HepG2 (cell line): Measurements from ENCODE around the gene KLHDC4. TPM values are rescaled to one million over a fixed set of nuclear protein-coding genes. Genes with fewer than 3 reads are reported as not detected.

Source experiments
- ARNTL ChIP-seq: sonication (generic); formaldehyde crosslinking; IDR thresholded peaks from 2 replicates; pipeline ENCODE4 v1.4.0; 2020; ENCODE audit warnings: mild to moderate bottlenecking, missing genetic modification reagents
- ATF1 ChIP-seq: IDR thresholded peaks from 2 replicates; pipeline ENCODE4 v1.6.1; 2016; ENCODE audit warnings: mild to moderate bottlenecking, control low read depth
- CHD2 ChIP-seq: IDR thresholded peaks from 2 replicates; pipeline ENCODE4 v1.6.1; 2011; ENCODE audit warnings: low read depth, low read length, improper control_type of control experiment
- GABPB1 ChIP-seq: IDR thresholded peaks from 2 replicates; pipeline ENCODE4 v1.6.1; 2016; ENCODE audit warnings: mild to moderate bottlenecking, missing genetic modification reagents, moderate library complexity, missing compliant biosample characterization
- GATAD2A ChIP-seq: IDR thresholded peaks from 2 replicates; pipeline ENCODE4 v1.6.1; 2016
- HMGXB4 ChIP-seq, 2 experiments: sonication (generic) in 1 of 2; formaldehyde crosslinking in 1 of 2; IDR thresholded peaks; 2 replicates each; pipeline versions ENCODE4 v1.4.0 to v1.6.1; 2018 to 2020; ENCODE audit warnings: missing genetic modification reagents in 2 of 2, borderline replicate concordance in 1 of 2, low read depth in 1 of 2, mild to moderate bottlenecking in 1 of 2, missing biosample characterization in 1 of 2
- KDM2A ChIP-seq: sonication (generic); formaldehyde crosslinking; IDR thresholded peaks from 2 replicates; pipeline ENCODE4 v1.4.0; 2020; ENCODE audit warnings: low read depth, missing genetic modification reagents, borderline replicate concordance
- KDM5B ChIP-seq: sonication (generic); formaldehyde crosslinking; IDR thresholded peaks from 2 replicates; pipeline ENCODE4 v1.4.0; 2020; ENCODE audit warnings: missing genetic modification reagents, mild to moderate bottlenecking, borderline replicate concordance
- MYC ChIP-seq: sonication (generic); formaldehyde crosslinking; IDR thresholded peaks from 2 replicates; pipeline ENCODE4 v1.9.0; 2021; ENCODE audit warnings: missing genetic modification reagents, borderline replicate concordance
- MZF1 ChIP-seq: sonication (generic); formaldehyde crosslinking; IDR thresholded peaks from 2 replicates; pipeline ENCODE4 v1.8.1; 2023; ENCODE audit warnings: mild to moderate bottlenecking, missing genetic modification reagents, borderline replicate concordance
- NFKB2 ChIP-seq: sonication (generic); formaldehyde crosslinking; IDR thresholded peaks from 2 replicates; pipeline ENCODE4 v1.4.0; 2020; ENCODE audit warnings: missing genetic modification reagents, borderline replicate concordance
- SALL1 ChIP-seq: sonication (generic); formaldehyde crosslinking; IDR thresholded peaks from 2 replicates; pipeline ENCODE4 v1.8.0; 2022; ENCODE audit warnings: mild to moderate bottlenecking, missing genetic modification reagents
- SMAD9 ChIP-seq: sonication (generic); formaldehyde crosslinking; IDR thresholded peaks from 2 replicates; pipeline ENCODE4 v1.5.1; 2020; ENCODE audit warnings: mild to moderate bottlenecking, missing genetic modification reagents
- SRSF1 ChIP-seq: fragments of 200-400 bp; formaldehyde crosslinking; optimal IDR thresholded peaks from 2 replicates; pipeline ENCODE3; 2017; ENCODE audit warnings: mild to moderate bottlenecking, low read depth, low read length, moderate library complexity
- TERF1 ChIP-seq: sonication (generic); formaldehyde crosslinking; IDR thresholded peaks from 2 replicates; pipeline ENCODE4 v1.8.0; 2022; ENCODE audit warnings: mild to moderate bottlenecking, missing genetic modification reagents, moderate library complexity
- THRA ChIP-seq: sonication (generic); formaldehyde crosslinking; IDR thresholded peaks from 2 replicates; pipeline ENCODE4 v1.4.0; 2020; ENCODE audit warnings: missing genetic modification reagents, borderline replicate concordance
- ZFP37 ChIP-seq: sonication (generic); formaldehyde crosslinking; IDR thresholded peaks from 2 replicates; pipeline ENCODE4 v1.4.0; 2020; ENCODE audit warnings: missing genetic modification reagents, borderline replicate concordance
- ZHX1 ChIP-seq: sonication (generic); formaldehyde crosslinking; IDR thresholded peaks from 2 replicates; pipeline ENCODE4 v1.8.1; 2022; ENCODE audit warnings: low read depth, mild to moderate bottlenecking, missing genetic modification reagents
- ZMAT3 ChIP-seq: sonication (generic); formaldehyde crosslinking; conservative IDR thresholded peaks from 2 replicates; pipeline ENCODE4 v1.7.0; 2021; ENCODE audit warnings: missing genetic modification reagents
- ZNF124 ChIP-seq: sonication (generic); formaldehyde crosslinking; IDR thresholded peaks from 2 replicates; pipeline ENCODE4 v1.4.0; 2020; ENCODE audit warnings: missing genetic modification reagents
- ZNF557 ChIP-seq: sonication (generic); formaldehyde crosslinking; IDR thresholded peaks from 2 replicates; pipeline ENCODE4 v1.4.0; 2020; ENCODE audit warnings: missing genetic modification reagents
- ZNF768 ChIP-seq: sonication (generic); formaldehyde crosslinking; IDR thresholded peaks from 2 replicates; pipeline ENCODE4 v1.4.0; 2020; ENCODE audit warnings: missing genetic modification reagents
- ZNF773 ChIP-seq: sonication (generic); formaldehyde crosslinking; IDR thresholded peaks from 2 replicates; pipeline ENCODE4 v1.4.0; 2020; ENCODE audit warnings: missing genetic modification reagents, borderline replicate concordance
- polyA plus RNA-seq, 8 experiments: library from polyadenylated mRNA; depleted of rRNA in 3 of 8; stranded (reverse) in 7 of 8; unstranded in 1 of 8; fragments of >200 nt; fragmentation: Illumina TruSeq in 4 of 8; extraction: Trizol in 4 of 8; gene quantifications; 2 replicates each; pipeline versions ENCODE4 v1.2.1 to v1.2.3, GENCODE V29; 2011 to 2016; ENCODE audit warnings: low read depth in 4 of 8, missing spikeins in 1 of 8, mixed read lengths in 1 of 8; ENCODE audit not compliant: insufficient read depth in 1 of 8
- total RNA-seq, 5 experiments: library from RNA; depleted of rRNA; stranded (reverse); fragments of >200 nt; fragmentation: Illumina TruSeq; extraction: Trizol; gene quantifications; 2 replicates each; pipeline ENCODE4 v1.2.3, GENCODE V29; 2016; ENCODE audit warnings: low read depth in 1 of 5

KLHDC4 gene
- total and polyA plus RNA-seq, 2 of the 13 experiments (the other 11 are each of a cell fraction or from before 2014, with no cell fraction given), result 18.7 to 31.8 TPM

GRCh38 chr16:87678618-87679017, 87.2 kb downstream of the KLHDC4 start (continued):
- peak; percentile 26; the same call in 1 of the 2 replicates for TF ChIP-seq KDM2A (CRISPR knock-in tag)
- peak; percentile 76; the same call in 1 of the 2 replicates for TF ChIP-seq MYC
- no peak for TF ChIP-seq MZF1 (CRISPR knock-in tag)
- TF ChIP-seq GATAD2A (CRISPR knock-in tag), result no peak
- 0 out of 2 replicates have a peak, but pooled peaks have one; percentile 33 for TF ChIP-seq ARNTL (CRISPR knock-in tag)
- peak; percentile 73; the same call in 1 of the 2 replicates for TF ChIP-seq ZNF557 (CRISPR knock-in tag)
- TF ChIP-seq ATF1 (CRISPR knock-in tag), result no peak
- peak; percentile 81 for TF ChIP-seq SALL1 (CRISPR knock-in tag)
- TF ChIP-seq HMGXB4 (CRISPR knock-in tag; IDR thresholded peaks at IDR 0.05; ENCODE audit: borderline replicate concordance in 1 of 2, low read depth in 1 of 2), result 0 out of 4 replicates have a peak, but pooled peaks of 1 of the 2 experiments have one; percentile 34
- peak; percentile 71; the same call in 1 of the 2 replicates for TF ChIP-seq KDM5B (CRISPR knock-in tag)
- TF ChIP-seq NFKB2 (CRISPR knock-in tag), result peak; percentile 93
- TF ChIP-seq ZNF768, result 0 out of 2 replicates have a peak, but pooled peaks have one; percentile 23
- TF ChIP-seq TERF1 (CRISPR knock-in tag), result 0 out of 2 replicates have a peak, but pooled peaks have one; percentile 70
- no peak for TF ChIP-seq SRSF1
- TF ChIP-seq SMAD9 (CRISPR knock-in tag), result 0 out of 2 replicates have a peak, but pooled peaks have one; percentile 74
- peak; percentile 66; the same call in 1 of the 2 replicates for TF ChIP-seq ZNF773 (CRISPR knock-in tag)
- peak; percentile 54; the same call in 1 of the 2 replicates for TF ChIP-seq ZFP37 (CRISPR knock-in tag)
- 0 out of 2 replicates have a peak, but pooled peaks have one; percentile 13 for TF ChIP-seq GABPB1
- TF ChIP-seq CHD2, result no peak
- 0 out of 2 replicates have a peak, but pooled peaks have one; percentile 30 for TF ChIP-seq ZNF124
- TF ChIP-seq ZHX1 (CRISPR knock-in tag), result peak; percentile 43; the same call in 1 of the 2 replicates
- TF ChIP-seq ZMAT3 (CRISPR knock-in tag), result 0 out of 2 replicates have a peak, but pooled peaks have one; percentile 41
- TF ChIP-seq THRA (CRISPR knock-in tag), result peak; percentile 76; the same call in 1 of the 2 replicates
